Osteoblast (primary cell): Measurements from ENCODE around the gene PWWP2B. TPM values are rescaled to one million over a fixed set of nuclear protein-coding genes. Genes with fewer than 3 reads are reported as not detected.

Source experiments
- DNase-seq: peaks from one replicate; pipeline ENCODE4 v3.0.0; 2011; ENCODE audit warnings: low spot score, mixed read lengths; ENCODE audit not compliant: insufficient read length; ENCODE audit errors: missing footprints
- H2AFZ ChIP-seq: 2 replicates; pipeline ENCODE4 v1.6.0; 2011; ENCODE audit warnings: mild to moderate bottlenecking, low read length
- H3K27ac ChIP-seq: 2 replicates; pipeline ENCODE4 v1.5.1; 2011; ENCODE audit warnings: mild to moderate bottlenecking, low read depth, low read length, moderate library complexity
- H3K27me3 ChIP-seq: 2 replicates; pipeline ENCODE4 v1.6.0; 2012; ENCODE audit warnings: mild to moderate bottlenecking, control low read depth, inconsistent platforms, low read length, moderate library complexity; ENCODE audit not compliant: insufficient read depth
- H3K36me3 ChIP-seq: 2 replicates; pipeline ENCODE4 v1.5.1; 2011; ENCODE audit warnings: mild to moderate bottlenecking, low read length, control low read depth, moderate library complexity; ENCODE audit not compliant: insufficient read depth
- H3K4me1 ChIP-seq: 2 replicates; pipeline ENCODE4 v1.5.1; 2011; ENCODE audit warnings: mild to moderate bottlenecking, low read length, control low read depth, moderate library complexity; ENCODE audit not compliant: insufficient read depth
- H3K4me2 ChIP-seq: 2 replicates; pipeline ENCODE4 v1.6.0; 2011; ENCODE audit warnings: mild to moderate bottlenecking, low read length; ENCODE audit not compliant: insufficient read depth
- H3K4me3 ChIP-seq: fragments of 200-600 bp; sonication (generic); 3 replicates; pipeline ENCODE4 v1.5.1; 2012; ENCODE audit warnings: mild to moderate bottlenecking, low read length, inconsistent platforms; ENCODE audit not compliant: insufficient read depth
- H3K79me2 ChIP-seq: 2 replicates; pipeline ENCODE4 v1.6.0; 2012; ENCODE audit warnings: mild to moderate bottlenecking, low read length, control low read depth, inconsistent platforms; ENCODE audit not compliant: insufficient read depth
- H3K9me3 ChIP-seq: 2 replicates; pipeline ENCODE4 v1.5.1; 2011; ENCODE audit warnings: low read depth, low read length, control low read depth
- H4K20me1 ChIP-seq: 2 replicates; pipeline ENCODE4 v1.6.0; 2012; ENCODE audit warnings: mild to moderate bottlenecking, low read length, control low read depth; ENCODE audit not compliant: insufficient read depth
- total RNA-seq: library from RNA; depleted of rRNA; stranded (reverse); fragments of >200 nt; gene quantifications from 2 replicates; pipeline ENCODE4 v1.2.3, GENCODE V29; 2012
- TF ChIP-seq, protein P1 (sequence below): IDR thresholded peaks from 2 replicates; pipeline ENCODE4 v1.5.1; 2011; ENCODE audit warnings: mild to moderate bottlenecking, low read depth, low read length, moderate library complexity; ENCODE audit errors: extremely low read depth

The PWWP2B gene
- total RNA-seq, 1 donor = 18.5 TPM

DNA sequence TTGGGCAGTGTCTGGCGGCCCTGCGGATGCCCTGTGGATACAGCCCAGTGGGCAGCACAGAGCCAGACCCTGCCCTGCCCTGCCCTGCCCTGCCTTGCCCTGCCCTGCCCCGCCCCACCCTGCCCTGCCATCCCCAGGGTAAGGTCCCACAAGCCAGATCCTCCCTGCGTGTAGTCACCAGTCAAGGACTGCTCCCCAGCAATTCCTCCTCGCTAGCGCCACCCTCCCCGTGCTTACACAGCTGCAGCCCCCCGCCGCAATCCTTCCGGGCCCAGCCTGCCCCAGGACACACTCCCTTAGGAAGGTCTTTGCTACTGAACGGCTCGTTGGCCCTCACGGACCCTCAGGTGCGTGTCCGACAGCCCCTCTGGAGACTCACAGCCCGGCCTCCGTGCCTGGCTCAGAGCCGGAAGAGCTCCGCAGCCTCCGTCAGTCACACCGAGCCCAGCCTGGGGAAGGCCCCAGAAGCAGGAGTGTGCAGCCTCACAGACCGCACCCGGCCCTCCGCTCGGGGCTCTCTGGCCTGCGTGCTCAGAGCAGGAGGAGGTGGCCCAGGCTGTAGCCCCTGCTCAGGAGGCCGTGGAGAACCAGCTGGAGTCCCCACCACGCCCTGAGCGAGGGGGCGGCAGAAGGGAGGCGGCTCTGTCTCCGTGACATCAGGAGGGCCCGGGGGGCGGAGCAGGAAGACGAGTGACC is 68.3 kb downstream of the PWWP2B start:
- H3K36me3 ChIP-seq = no peaks in the 10 kb centered on the region
- no peak overlapping the region for H3K27ac ChIP-seq
- H3K4me1 ChIP-seq = no peaks in the 10 kb centered on the region
- peaks cover under 1% of the 10 kb centered on the region for H3K27me3 ChIP-seq
- TF ChIP-seq, protein P1, sequence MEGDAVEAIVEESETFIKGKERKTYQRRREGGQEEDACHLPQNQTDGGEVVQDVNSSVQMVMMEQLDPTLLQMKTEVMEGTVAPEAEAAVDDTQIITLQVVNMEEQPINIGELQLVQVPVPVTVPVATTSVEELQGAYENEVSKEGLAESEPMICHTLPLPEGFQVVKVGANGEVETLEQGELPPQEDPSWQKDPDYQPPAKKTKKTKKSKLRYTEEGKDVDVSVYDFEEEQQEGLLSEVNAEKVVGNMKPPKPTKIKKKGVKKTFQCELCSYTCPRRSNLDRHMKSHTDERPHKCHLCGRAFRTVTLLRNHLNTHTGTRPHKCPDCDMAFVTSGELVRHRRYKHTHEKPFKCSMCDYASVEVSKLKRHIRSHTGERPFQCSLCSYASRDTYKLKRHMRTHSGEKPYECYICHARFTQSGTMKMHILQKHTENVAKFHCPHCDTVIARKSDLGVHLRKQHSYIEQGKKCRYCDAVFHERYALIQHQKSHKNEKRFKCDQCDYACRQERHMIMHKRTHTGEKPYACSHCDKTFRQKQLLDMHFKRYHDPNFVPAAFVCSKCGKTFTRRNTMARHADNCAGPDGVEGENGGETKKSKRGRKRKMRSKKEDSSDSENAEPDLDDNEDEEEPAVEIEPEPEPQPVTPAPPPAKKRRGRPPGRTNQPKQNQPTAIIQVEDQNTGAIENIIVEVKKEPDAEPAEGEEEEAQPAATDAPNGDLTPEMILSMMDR = no peak
- no peak overlapping the region for H3K4me2 ChIP-seq
- no peak overlapping the region for H2AFZ ChIP-seq
- DNase-seq = no peak
- H3K79me2 ChIP-seq = no peaks in the 10 kb centered on the region
- H4K20me1 ChIP-seq = no peaks in the 10 kb centered on the region
- no peaks in the 10 kb centered on the region for H3K9me3 ChIP-seq
- no peak overlapping the region for H3K4me3 ChIP-seq

DNA sequence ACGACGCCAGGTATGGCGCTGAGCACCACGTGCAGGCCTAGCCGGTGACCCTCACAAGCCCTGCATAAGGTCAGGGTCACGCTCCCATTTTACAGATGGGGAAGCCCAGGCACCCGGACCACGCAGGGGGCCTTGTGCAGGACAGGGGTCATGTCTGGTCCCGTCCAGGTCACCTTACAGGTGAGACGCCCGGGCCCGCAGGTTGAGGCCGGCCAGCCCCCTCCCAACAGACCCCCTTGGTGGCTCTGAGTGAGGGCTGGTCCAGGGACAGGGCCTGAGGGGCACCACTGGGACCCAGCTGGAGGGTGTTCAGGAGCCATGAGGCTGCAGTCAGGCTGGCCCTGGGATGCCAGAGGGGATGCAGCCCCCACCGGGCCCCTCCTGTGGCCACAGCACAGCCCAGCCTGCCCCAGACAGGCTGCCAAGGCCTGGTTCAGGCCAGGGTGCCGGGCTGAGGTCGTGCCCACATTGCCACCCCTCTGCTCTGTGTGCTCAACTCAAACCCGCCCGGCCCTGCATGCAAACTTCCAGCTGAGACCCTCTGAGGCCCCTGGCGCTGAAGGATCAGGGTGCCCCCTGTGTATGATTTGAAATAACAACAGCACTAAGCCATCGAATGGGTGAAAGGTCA is 69.0 kb downstream of the PWWP2B start:
- Histone ChIP-seq H3K27ac (no peak overlapping the region), H3K4me1 (no peaks in the 10 kb centered on the region), H3K4me3 (no peak overlapping the region), H3K79me2 (no peaks in the 10 kb centered on the region), H3K4me2 (no peak overlapping the region), H3K36me3 (no peaks in the 10 kb centered on the region), H2AFZ (no peak overlapping the region), H3K9me3 (no peaks in the 10 kb centered on the region), H3K27me3 (peaks cover 7% of the 10 kb centered on the region), H4K20me1 (no peaks in the 10 kb centered on the region)
- DNase-seq = no peak
- TF ChIP-seq, protein P1 = no peak

DNA sequence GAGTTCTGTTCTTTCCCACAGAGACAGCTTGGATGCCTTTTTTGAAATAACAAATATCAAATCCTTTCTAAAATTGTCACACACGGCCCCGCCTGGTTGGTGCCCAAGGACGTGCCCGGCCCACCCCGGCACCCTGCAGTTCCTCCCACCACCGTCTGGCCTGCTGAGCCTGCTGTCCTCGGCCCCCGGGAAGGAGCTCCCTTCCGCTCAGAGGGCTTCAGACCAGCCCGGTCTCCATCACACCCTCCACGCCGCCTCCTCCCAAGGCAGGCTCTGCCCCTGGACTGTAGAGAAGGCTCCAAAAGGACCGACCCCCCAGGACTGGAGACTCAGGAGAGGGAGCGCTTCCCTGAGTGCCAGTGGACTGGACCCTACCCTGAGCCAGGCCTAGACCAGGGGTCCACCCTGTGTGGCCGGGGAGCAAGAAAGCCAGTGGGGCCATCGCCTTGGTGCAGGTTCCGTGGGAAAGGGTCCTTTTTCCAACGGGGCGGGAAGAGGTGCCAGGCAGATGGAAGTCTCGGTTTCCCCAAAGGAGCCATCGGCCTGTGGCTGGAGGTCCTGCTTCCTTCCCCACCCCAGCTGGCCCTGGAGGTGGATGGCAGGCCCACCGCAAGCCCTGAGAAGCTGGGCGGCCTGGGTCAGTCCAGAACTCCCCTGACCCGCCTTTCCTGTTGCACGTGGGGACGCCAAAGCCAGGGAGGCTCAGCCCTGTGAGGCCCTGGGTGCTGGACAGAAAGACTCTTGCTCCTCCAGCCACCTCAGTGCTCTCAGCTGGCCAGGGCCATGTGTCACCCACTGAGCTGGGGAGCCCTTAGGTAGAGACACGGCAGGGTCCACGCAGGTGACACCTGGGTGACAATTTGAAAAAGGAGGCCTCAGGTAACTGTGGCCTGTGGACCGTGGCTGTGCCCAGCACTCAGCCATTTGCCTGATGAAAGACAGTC is 69.8 kb downstream of the PWWP2B start:
- TF ChIP-seq, protein P1 = no peak
- no peaks in the 10 kb centered on the region for H3K36me3 ChIP-seq
- H4K20me1 ChIP-seq = no peaks in the 10 kb centered on the region
- no peak overlapping the region for H3K4me2 ChIP-seq
- H3K9me3 ChIP-seq = no peaks in the 10 kb centered on the region
- no peak overlapping the region for H2AFZ ChIP-seq
- peak; percentile 23 for DNase-seq
- H3K27me3 ChIP-seq = peaks cover 12% of the 10 kb centered on the region
- no peak overlapping the region for H3K4me3 ChIP-seq
- no peak overlapping the region for H3K27ac ChIP-seq
- no peaks in the 10 kb centered on the region for H3K4me1 ChIP-seq
- H3K79me2 ChIP-seq = no peaks in the 10 kb centered on the region

Other genes starting within 250 kb of the PWWP2B start
- gene DPYSL4, start 210.3 kb upstream of the PWWP2B start, total RNA-seq = 0.72 and 2.4 TPM in 2 replicates
- gene STK32C, start 89.2 kb upstream of the PWWP2B start, total RNA-seq = 12.7 and 14.5 TPM in 2 replicates
- 11.2 and 13.4 TPM in 2 replicates for gene LRRC27, start 65.0 kb upstream of the PWWP2B start, total RNA-seq
- gene INPP5A, start 140.6 kb downstream of the PWWP2B start, total RNA-seq = 20.9 and 22.8 TPM in 2 replicates